HL-60 (cell line): Measurements from ENCODE around the gene FSIP1.

ENCODE experiments used
- DNase-seq, 2 experiments: peaks; one replicate each; pipeline ENCODE4 v3.0.0-alpha.2; 2010 to 2020; ENCODE audit warnings: low read depth in 1 of 2, low spot score in 1 of 2
- H3K27ac ChIP-seq: fragments of 250-450 bp; sonication (Bioruptor Pico); replicated peaks from 2 replicates; pipeline ENCODE4 v1.5.1; 2020; ENCODE audit warnings: mild to moderate bottlenecking, moderate library complexity
- H3K27me3 ChIP-seq: fragments of 250-450 bp; sonication (Bioruptor Pico); 2 replicates; pipeline ENCODE4 v1.5.1; 2021; ENCODE audit warnings: mild to moderate bottlenecking, moderate library complexity; ENCODE audit not compliant: insufficient read depth, poor library complexity, severe bottlenecking
- H3K4me3 ChIP-seq: replicated peaks from 2 replicates; pipeline ENCODE4 v1.5.1; 2011; ENCODE audit warnings: mild to moderate bottlenecking, control low read depth, low read length; ENCODE audit not compliant: insufficient read depth
- GABPA ChIP-seq: IDR thresholded peaks from 2 replicates; pipeline ENCODE4 v1.6.1; 2012; ENCODE audit warnings: low read depth
- POLR2AphosphoS5 ChIP-seq: IDR thresholded peaks from 2 replicates; pipeline ENCODE4 v1.6.1; 2012; ENCODE audit warnings: low read depth
- SPI1 ChIP-seq: IDR thresholded peaks from 2 replicates; pipeline ENCODE4 v1.6.1; 2012; ENCODE audit warnings: low read depth, mild to moderate bottlenecking, borderline replicate concordance
- TF ChIP-seq, protein P1 (sequence below): IDR thresholded peaks from one replicate; pipeline ENCODE4 v1.5.1; 2011; ENCODE audit warnings: low read length, control low read depth, inconsistent platforms; ENCODE audit not compliant: insufficient read depth
- TF ChIP-seq, protein P2 (sequence below): IDR thresholded peaks from 2 replicates; pipeline ENCODE4 v1.6.1; 2012; ENCODE audit warnings: low read depth; ENCODE audit not compliant: insufficient replicate concordance

The FSIP1 gene

GRCh38 chr15:39624806-39625205 lies 157.8 kb downstream of the FSIP1 start:
- DNase-seq, result no peak
- no peak overlapping the region for H3K4me3 ChIP-seq
- TF ChIP-seq SPI1 (no peak), GABPA (no peak), POLR2AphosphoS5 (no peak)
- TF ChIP-seq, protein P1, sequence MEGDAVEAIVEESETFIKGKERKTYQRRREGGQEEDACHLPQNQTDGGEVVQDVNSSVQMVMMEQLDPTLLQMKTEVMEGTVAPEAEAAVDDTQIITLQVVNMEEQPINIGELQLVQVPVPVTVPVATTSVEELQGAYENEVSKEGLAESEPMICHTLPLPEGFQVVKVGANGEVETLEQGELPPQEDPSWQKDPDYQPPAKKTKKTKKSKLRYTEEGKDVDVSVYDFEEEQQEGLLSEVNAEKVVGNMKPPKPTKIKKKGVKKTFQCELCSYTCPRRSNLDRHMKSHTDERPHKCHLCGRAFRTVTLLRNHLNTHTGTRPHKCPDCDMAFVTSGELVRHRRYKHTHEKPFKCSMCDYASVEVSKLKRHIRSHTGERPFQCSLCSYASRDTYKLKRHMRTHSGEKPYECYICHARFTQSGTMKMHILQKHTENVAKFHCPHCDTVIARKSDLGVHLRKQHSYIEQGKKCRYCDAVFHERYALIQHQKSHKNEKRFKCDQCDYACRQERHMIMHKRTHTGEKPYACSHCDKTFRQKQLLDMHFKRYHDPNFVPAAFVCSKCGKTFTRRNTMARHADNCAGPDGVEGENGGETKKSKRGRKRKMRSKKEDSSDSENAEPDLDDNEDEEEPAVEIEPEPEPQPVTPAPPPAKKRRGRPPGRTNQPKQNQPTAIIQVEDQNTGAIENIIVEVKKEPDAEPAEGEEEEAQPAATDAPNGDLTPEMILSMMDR, result no peak
- TF ChIP-seq, protein P2, sequence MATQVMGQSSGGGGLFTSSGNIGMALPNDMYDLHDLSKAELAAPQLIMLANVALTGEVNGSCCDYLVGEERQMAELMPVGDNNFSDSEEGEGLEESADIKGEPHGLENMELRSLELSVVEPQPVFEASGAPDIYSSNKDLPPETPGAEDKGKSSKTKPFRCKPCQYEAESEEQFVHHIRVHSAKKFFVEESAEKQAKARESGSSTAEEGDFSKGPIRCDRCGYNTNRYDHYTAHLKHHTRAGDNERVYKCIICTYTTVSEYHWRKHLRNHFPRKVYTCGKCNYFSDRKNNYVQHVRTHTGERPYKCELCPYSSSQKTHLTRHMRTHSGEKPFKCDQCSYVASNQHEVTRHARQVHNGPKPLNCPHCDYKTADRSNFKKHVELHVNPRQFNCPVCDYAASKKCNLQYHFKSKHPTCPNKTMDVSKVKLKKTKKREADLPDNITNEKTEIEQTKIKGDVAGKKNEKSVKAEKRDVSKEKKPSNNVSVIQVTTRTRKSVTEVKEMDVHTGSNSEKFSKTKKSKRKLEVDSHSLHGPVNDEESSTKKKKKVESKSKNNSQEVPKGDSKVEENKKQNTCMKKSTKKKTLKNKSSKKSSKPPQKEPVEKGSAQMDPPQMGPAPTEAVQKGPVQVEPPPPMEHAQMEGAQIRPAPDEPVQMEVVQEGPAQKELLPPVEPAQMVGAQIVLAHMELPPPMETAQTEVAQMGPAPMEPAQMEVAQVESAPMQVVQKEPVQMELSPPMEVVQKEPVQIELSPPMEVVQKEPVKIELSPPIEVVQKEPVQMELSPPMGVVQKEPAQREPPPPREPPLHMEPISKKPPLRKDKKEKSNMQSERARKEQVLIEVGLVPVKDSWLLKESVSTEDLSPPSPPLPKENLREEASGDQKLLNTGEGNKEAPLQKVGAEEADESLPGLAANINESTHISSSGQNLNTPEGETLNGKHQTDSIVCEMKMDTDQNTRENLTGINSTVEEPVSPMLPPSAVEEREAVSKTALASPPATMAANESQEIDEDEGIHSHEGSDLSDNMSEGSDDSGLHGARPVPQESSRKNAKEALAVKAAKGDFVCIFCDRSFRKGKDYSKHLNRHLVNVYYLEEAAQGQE, result no peak
- no peaks in the 10 kb centered on the region for H3K27me3 ChIP-seq
- no peak overlapping the region for H3K27ac ChIP-seq

DNA sequence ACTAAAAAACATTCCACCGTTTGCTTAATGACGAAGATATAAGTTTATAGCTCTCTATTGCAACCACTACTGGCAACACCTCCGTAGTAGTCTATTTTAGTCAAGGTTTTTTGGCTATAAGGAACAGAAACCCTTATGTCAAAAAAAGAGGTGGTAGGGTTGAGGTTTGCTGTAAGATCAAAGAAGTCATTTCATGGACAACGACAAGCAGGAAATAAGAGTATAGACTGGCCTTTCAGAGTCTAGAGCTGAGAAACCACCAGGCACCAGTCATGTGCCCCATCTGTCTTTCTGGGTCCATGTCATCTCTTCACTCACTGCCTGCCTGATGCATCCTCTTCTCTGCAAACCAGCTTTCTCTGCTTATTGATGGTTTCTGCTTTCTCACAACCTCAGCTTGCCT lies 159.1 kb downstream of the FSIP1 start:
- no peak overlapping the region for H3K27ac ChIP-seq
- TF ChIP-seq, protein P2, result no peak
- TF ChIP-seq, protein P1, result no peak
- TF ChIP-seq GABPA (no peak), POLR2AphosphoS5 (no peak), SPI1 (no peak)
- no peaks in the 10 kb centered on the region for H3K27me3 ChIP-seq
- H3K4me3 ChIP-seq, result no peak overlapping the region
- DNase-seq, result no peak

DNA sequence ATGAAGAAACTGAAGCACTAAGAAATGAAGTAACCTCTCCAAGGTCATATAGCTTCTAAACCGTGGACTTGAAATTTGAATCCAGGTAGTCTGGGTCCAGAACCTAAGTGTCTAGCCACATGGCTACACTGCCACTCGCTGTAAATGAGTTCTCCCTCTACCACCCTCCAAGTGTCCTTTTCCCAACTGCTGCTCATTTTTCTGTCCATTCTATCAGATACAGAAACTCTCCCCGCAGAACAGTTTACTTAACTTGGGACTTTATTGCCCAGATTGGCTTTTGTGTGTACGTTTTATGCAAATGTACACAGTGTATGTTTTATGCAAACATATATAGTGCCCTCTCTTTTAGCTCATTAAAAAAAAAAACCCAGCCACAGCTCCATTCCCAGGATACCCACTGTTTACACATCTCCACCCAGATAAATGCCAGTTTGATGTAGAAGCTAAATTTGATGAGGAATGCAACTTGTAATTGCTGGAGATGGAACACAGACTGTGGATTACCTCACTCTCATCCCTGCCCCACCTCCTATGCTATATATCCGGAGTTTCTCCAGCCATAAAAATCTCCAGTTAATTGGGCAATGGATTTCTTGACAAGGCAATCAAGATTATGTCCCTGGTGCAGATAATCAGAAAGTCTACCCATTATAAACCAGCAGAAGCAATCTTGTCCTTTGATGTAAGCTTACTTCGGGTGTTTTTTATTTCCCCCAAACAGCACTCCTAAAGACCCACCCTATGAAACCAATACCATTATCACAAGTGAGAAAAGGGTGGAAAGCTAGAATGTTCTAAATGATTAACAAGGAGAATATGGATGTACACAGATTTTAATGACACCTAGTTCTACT lies 159.8 kb downstream of the FSIP1 start:
- H3K27ac ChIP-seq, result no peak overlapping the region
- H3K4me3 ChIP-seq, result no peak overlapping the region
- TF ChIP-seq, protein P2, result no peak
- no peak for TF ChIP-seq POLR2AphosphoS5
- TF ChIP-seq, protein P1, result no peak
- no peak for TF ChIP-seq SPI1
- TF ChIP-seq GABPA, result no peak
- H3K27me3 ChIP-seq, result no peaks in the 10 kb centered on the region
- DNase-seq, result no peak
